ENCODE results near the gene ADAMTSL1. TPM values are rescaled to one million over a fixed set of nuclear protein-coding genes. Genes with fewer than 3 reads are reported as not detected.

The ADAMTSL1 gene
- total RNA-seq, 2 experiments from 2014 or later, result not detected

DNA sequence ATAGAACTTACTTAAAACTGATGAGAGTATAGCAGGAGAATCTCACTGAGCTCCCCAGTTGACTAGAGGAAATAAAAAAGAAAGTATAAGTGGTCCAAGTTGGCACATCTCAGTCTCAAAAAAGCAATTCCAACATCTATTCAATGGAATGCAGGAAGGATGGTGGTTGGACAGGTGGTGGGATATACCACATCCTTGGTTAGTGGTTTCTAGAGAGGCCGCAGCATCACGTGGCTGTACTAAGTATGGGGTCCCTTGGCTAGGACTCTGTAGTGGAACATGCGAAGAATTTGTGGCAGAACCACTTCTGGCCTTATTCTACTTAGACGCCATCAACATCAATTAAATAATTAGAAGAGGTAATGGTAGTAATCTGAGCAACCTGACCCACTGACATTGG, 326.6 kb downstream of the ADAMTSL1 start:
- no peaks in the 10 kb centered on the region for H3K9me2 ChIP-seq (ENCODE audit: insufficient read depth, low read length)
- no peaks in the 10 kb centered on the region for H3K79me2 ChIP-seq (ENCODE audit: insufficient read depth, low read depth, low read length)
- H3K4me1 ChIP-seq (ENCODE audit: insufficient read depth, low read length, poor library complexity, severe bottlenecking), result no peaks in the 10 kb centered on the region
- no peaks in the 10 kb centered on the region for H4K20me1 ChIP-seq (ENCODE audit: insufficient read depth, low read length)
- ChIA-PET CTCF (ENCODE audit: unreplicated experiment) (no interaction called here), POLR2A (interaction anchor here (0.7 kb wide), 2 partner anchors 66 to 594 kb away, joined by 3 to 5 read pairs; no protein-coding TSS in a partner anchor)
- no peak overlapping the region for H3K27ac ChIP-seq (ENCODE audit: low read depth, low read length, poor library complexity, severe bottlenecking)
- H2AFZ ChIP-seq (ENCODE audit: low read length), result no peak overlapping the region
- BruUV-seq (replicated peaks), result no TSS peak
- H3K36me3 ChIP-seq (ENCODE audit: insufficient read depth, low read length), result no peaks in the 10 kb centered on the region
- H3K9me3 ChIP-seq (ENCODE audit: low read length), result no peaks in the 10 kb centered on the region
- TF ChIP-seq, protein P1, sequence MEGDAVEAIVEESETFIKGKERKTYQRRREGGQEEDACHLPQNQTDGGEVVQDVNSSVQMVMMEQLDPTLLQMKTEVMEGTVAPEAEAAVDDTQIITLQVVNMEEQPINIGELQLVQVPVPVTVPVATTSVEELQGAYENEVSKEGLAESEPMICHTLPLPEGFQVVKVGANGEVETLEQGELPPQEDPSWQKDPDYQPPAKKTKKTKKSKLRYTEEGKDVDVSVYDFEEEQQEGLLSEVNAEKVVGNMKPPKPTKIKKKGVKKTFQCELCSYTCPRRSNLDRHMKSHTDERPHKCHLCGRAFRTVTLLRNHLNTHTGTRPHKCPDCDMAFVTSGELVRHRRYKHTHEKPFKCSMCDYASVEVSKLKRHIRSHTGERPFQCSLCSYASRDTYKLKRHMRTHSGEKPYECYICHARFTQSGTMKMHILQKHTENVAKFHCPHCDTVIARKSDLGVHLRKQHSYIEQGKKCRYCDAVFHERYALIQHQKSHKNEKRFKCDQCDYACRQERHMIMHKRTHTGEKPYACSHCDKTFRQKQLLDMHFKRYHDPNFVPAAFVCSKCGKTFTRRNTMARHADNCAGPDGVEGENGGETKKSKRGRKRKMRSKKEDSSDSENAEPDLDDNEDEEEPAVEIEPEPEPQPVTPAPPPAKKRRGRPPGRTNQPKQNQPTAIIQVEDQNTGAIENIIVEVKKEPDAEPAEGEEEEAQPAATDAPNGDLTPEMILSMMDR (conservative IDR thresholded peaks at IDR 0.05; ENCODE audit: low read length), result no peak
- TF ChIP-seq EZH2phosphoT487 (IDR thresholded peaks at IDR 0.05; ENCODE audit: borderline replicate concordance, low read depth, low read length), result no peak
- H3K4me3 ChIP-seq (ENCODE audit: low read depth, low read length, poor library complexity, severe bottlenecking), result no peak overlapping the region
- intact Hi-C loops (cut with micrococcal nuclease; ENCODE audit: unreplicated experiment), result no loop called here
- H3K4me2 ChIP-seq (ENCODE audit: low read length), result no peak overlapping the region
- no peak for DNase-seq (ENCODE audit: low spot score)

DNA sequence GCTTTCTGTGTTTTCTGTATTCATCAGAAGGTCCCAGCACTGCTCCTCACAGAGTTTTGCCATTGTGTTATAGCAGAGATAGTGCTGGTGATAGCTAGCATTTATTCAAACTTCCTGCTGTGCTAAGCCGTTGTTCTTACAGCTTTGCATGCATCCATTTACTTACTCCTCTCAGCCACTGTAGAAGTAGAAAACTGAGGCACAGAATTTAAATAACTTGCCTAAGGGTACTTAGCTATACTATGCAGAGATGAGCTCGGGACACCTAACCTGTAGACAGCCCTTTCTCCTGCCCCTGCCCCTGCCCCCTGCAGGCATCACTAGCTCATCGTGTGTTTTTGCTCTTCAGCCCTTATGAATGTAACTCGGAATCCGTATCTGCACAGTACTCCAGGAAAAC, 331.4 kb downstream of the ADAMTSL1 start:
- CTCF ChIA-PET (ENCODE audit: unreplicated experiment), result no interaction called here
- Histone ChIP-seq H3K4me2 (ENCODE audit: low read length) (no peak overlapping the region), H3K27ac (ENCODE audit: low read depth, low read length, poor library complexity, severe bottlenecking) (no peak overlapping the region), H3K9me3 (ENCODE audit: low read length) (no peaks in the 10 kb centered on the region), H3K4me3 (ENCODE audit: low read depth, low read length, poor library complexity, severe bottlenecking) (no peak overlapping the region), H2AFZ (ENCODE audit: low read length) (no peak overlapping the region), H4K20me1 (ENCODE audit: insufficient read depth, low read length) (no peaks in the 10 kb centered on the region), H3K4me1 (ENCODE audit: insufficient read depth, low read length, poor library complexity, severe bottlenecking) (no peaks in the 10 kb centered on the region), H3K9me2 (ENCODE audit: insufficient read depth, low read length) (no peaks in the 10 kb centered on the region), H3K36me3 (ENCODE audit: insufficient read depth, low read length) (no peaks in the 10 kb centered on the region), H3K79me2 (ENCODE audit: insufficient read depth, low read depth, low read length) (no peaks in the 10 kb centered on the region)
- POLR2A ChIA-PET, result interaction anchor here (0.8 kb wide), 1 partner anchor 32 kb away, joined by 3 read pairs; no protein-coding TSS in a partner anchor
- intact Hi-C loops (cut with micrococcal nuclease; ENCODE audit: unreplicated experiment), result no loop called here
- no TSS peak for BruUV-seq (replicated peaks)
- DNase-seq (ENCODE audit: low spot score), result no peak
- TF ChIP-seq, protein P1 (conservative IDR thresholded peaks at IDR 0.05; ENCODE audit: low read length), result no peak
- no peak for TF ChIP-seq EZH2phosphoT487 (IDR thresholded peaks at IDR 0.05; ENCODE audit: borderline replicate concordance, low read depth, low read length)

DNA sequence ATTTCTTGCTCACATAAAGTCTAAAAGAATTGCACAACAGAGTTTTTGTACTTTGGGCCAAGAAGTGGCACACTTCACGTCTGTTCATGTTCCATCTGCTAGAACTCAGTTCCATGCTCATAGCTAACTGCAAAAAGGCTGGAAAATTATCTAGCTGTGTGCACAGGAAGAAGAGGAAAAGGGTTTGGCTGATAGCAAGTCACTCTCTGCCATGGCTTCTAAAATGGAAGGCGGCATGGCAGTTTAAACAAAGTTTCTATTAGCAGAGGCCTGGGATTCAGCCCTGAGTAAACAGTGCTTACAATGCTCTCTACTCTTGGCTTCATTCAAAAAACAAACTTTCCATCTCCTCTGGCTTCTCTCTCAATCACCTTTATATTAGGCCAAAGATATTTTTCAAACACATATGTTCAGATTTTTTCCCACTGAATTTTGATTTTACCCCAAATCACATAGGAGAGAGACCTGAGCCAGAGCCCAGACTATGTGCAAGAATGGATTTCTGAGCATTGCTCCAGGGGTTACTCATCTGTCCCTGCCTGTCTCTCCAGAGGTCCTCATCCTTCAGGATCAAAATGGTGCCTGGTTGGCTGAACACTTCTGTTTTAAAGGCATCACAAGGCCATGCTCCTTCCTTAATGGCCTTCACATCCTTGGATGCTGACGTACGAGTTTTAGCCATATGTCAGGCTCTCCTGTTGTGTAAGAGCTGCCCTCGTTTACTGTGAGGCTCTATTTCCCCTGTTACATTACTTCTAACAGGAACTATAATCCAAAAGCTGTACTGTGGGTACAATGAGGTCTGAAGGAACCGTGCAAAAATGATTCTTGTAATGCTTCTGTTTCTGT, 332.5 kb downstream of the ADAMTSL1 start:
- TF ChIP-seq, protein P1 (conservative IDR thresholded peaks at IDR 0.05; ENCODE audit: low read length), result no peak
- TF ChIP-seq EZH2phosphoT487 (IDR thresholded peaks at IDR 0.05; ENCODE audit: borderline replicate concordance, low read depth, low read length), result no peak
- no peaks in the 10 kb centered on the region for H4K20me1 ChIP-seq (ENCODE audit: insufficient read depth, low read length)
- H3K36me3 ChIP-seq (ENCODE audit: insufficient read depth, low read length), result no peaks in the 10 kb centered on the region
- no peaks in the 10 kb centered on the region for H3K79me2 ChIP-seq (ENCODE audit: insufficient read depth, low read depth, low read length)
- CTCF ChIA-PET (ENCODE audit: unreplicated experiment), result no interaction called here
- H3K4me2 ChIP-seq (ENCODE audit: low read length), result no peak overlapping the region
- H3K9me3 ChIP-seq (ENCODE audit: low read length), result no peaks in the 10 kb centered on the region
- no peak overlapping the region for H3K27ac ChIP-seq (ENCODE audit: low read depth, low read length, poor library complexity, severe bottlenecking)
- POLR2A ChIA-PET, result no interaction called here
- no peaks in the 10 kb centered on the region for H3K9me2 ChIP-seq (ENCODE audit: insufficient read depth, low read length)
- BruUV-seq (replicated peaks), result no TSS peak
- H3K4me3 ChIP-seq (ENCODE audit: low read depth, low read length, poor library complexity, severe bottlenecking), result no peak overlapping the region
- H2AFZ ChIP-seq (ENCODE audit: low read length), result no peak overlapping the region
- H3K4me1 ChIP-seq (ENCODE audit: insufficient read depth, low read length, poor library complexity, severe bottlenecking), result no peaks in the 10 kb centered on the region
- no peak for DNase-seq (ENCODE audit: low spot score)
- intact Hi-C loops (cut with micrococcal nuclease; ENCODE audit: unreplicated experiment), result no loop called here
